Forelimb muscle (tissue), 1 donor: ENCODE data around the gene TET1. TPM values are rescaled to one million over a fixed set of nuclear protein-coding genes. Genes with fewer than 3 reads are reported as not detected.
"Not testable (repeated sequence)": the region's sequence is repeated elsewhere in the genome, so short reads cannot be mapped to it uniquely, and the experiment has no call there.

Experiments used
- DNase-seq: peaks from one replicate; pipeline ENCODE4 v3.0.0-alpha.2; 2013; ENCODE audit warnings: low read depth
- polyA plus RNA-seq: library from polyadenylated mRNA; unstranded; fragments of 120-200 nt; gene quantifications from one replicate; pipeline ENCODE4 v1.2.1, GENCODE V29; 2013; ENCODE audit not compliant: insufficient read length

TET1 gene
- polyA plus RNA-seq, 1 donor, result 8.2 TPM

GRCh38 chr10:68700197-68700596 is 140.1 kb downstream of the TET1 start:
- DNase-seq, result no peak

DNA sequence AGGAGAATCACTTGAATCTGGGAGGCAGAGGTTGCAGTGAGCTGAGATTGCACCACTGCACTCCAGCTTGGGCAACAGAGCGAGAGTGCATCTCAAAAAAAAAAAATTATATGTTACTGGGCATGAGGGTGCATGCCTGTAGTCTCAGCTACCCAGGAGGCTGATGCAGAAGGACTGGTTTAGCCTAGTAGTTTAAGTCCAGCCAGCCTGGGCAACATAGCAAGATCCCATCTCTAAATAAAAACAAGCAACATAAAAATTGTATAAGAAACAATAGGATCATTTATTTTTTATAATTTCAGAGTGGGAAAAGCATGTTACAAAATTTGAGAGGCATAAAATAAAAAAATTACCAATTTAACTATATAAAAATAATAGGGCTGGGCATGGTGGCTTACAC is 145.4 kb downstream of the TET1 start:
- DNase-seq, result no peak

GRCh38 chr10:68708987-68709386 is 148.8 kb downstream of the TET1 start:
- not testable (repeated sequence) for DNase-seq

DNA sequence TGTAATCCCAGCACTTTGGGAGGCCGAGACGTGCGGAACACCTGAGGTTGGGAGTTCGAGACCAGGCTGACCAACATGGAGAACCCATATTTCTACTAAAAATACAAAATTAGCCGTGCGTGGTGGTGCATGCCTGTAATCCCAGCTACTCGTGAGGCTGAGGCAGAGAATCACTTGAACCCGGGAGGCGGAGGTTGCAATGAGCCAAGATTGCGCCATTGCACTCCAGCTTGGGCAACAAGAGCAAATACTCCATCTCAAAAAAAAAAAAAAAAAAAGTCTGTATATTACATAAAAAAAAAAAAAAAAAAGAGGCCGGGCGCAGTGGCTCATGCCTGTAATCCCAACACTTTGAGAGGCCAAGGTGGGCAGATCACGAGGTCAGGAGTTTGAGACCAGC is 152.9 kb downstream of the TET1 start:
- not testable (repeated sequence) for DNase-seq

GRCh38 chr10:68717435-68717834 is 157.3 kb downstream of the TET1 start:
- DNase-seq, result no peak

DNA sequence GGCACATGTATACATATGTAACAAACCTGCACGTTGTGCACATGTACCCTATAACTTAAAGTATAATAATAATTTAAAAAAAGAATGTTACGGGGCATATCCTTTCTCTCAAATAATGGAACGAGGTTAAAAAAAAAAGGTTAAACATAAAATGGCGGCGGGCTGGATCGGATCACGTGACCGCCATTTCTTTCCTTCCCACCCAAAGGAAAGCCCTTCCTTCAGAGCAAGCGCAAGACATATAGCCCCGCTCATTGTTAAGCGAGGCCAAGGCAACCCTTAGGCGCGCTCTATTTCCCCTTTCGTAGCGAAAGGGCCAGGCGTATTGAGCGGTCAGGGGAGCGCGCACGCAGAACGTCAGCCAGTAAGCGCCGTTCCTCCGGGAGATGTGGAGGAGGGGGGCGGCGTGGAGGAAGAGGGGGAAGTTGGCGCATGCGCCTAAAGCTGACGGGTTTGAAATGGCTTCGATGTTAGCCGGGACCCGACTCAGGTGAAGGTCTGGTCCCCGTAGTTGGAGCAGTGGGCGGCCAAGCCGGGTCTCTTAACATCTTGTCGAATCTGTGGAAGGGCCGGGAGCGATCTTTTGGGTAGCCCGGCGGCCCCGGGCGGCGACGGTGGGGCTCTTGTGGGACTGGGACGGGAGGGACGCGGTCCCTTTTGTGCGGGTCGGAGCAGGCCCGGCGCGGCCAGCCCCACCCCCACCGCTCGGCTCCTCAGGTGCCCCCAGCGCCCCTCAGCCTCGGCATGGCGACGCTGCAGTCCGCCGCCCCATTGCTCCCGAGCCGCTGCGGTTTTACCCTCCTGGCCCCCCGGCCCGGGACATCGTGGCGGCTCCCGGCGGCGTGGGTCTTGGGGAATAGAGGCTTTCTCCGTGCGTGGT is 160.9 kb downstream of the TET1 start, which contains the start of gene CCAR1:
CCAR1 (plus strand) TSS at position 447 of the 880 bp plus-strand sequence. CDS start 1,266 bp downstream, outside the sequence.
- DNase-seq, result peak; percentile 95

GRCh38 chr10:68721673-68722335 is 161.7 kb downstream of the TET1 start:
- DNase-seq, result no peak

DNA sequence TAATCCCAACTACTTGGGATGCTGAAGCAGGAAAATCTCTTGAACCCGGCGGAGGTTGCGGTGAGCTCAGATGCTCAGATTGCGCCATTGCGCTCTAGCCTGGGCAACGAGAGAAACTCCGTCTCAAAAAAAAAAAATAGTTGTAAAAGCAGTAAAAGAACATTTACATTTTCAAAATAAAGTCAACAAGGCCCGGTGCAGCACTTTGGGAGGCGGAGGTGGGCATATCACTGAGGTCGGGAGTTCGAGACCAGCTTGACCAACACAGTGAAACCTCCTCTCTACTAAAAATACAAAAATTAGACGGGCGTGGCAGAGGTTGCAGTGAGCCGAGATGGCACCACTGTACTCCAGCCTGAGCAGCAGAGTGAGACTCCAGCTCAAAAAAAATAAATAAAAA is 164.9 kb downstream of the TET1 start:
- DNase-seq, result no peak

GRCh38 chr10:68727146-68727545 is 167.0 kb downstream of the TET1 start:
- DNase-seq, result no peak

DNA sequence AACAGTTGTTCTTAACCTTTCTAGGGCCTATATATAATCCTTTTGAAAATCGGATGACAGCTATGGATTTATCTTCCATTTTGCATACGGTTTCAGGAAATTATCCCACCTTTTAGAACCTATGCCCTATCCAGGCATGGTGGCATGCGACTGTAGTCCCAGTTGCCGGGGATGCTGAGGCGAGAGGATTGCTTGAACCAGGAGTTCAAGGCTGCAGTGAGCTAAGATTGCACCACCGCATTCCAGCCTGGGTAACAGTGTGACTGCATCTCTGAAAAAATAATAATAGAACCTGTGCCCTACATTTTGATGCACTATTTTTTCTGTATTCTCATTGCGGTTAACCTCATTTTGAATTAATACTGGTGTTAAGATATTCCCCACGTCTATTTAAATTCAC is 172.5 kb downstream of the TET1 start:
- no peak for DNase-seq

GRCh38 chr10:68734349-68734748 is 174.2 kb downstream of the TET1 start:
- no peak for DNase-seq

GRCh38 chr10:68735119-68735518 is 175.0 kb downstream of the TET1 start:
- no peak for DNase-seq

GRCh38 chr10:68735739-68736138 is 175.6 kb downstream of the TET1 start:
- DNase-seq, result not testable (repeated sequence)

- DNase-seq, result not testable (repeated sequence)
These were observed 180.5 kb downstream of the TET1 start for GRCh38 chr10:68740676-68741075.

- no peak for DNase-seq
These were observed 182.3 kb downstream of the TET1 start for GRCh38 chr10:68742397-68742796.

Other genes with a start within 250 kb of the TET1 start
- gene HNRNPH3, start 228.3 kb upstream of the TET1 start, polyA plus RNA-seq, result 167 TPM
- 8.6 TPM for gene PBLD, start 227.4 kb upstream of the TET1 start, polyA plus RNA-seq
- gene RUFY2, start 153.1 kb upstream of the TET1 start, polyA plus RNA-seq, result 16.6 TPM
- gene DNA2, start 88.4 kb upstream of the TET1 start, polyA plus RNA-seq, result 5.5 TPM
- gene SLC25A16, start 32.8 kb upstream of the TET1 start, polyA plus RNA-seq, result 9.4 TPM
- gene CCAR1, start 160.9 kb downstream of the TET1 start, polyA plus RNA-seq, result 69.5 TPM